Mammary epithelial cell (primary cell): ENCODE data around the gene AGAP1.

Experiments used
- CTCF ChIP-seq, 2 donors: IDR thresholded peaks in 1 of 2; conservative IDR thresholded peaks in 1 of 2; 2 replicates each; pipeline ENCODE4 v1.5.1; 2011 to 2012; ENCODE audit warnings: inconsistent platforms in 2 of 2, low read length in 2 of 2, mild to moderate bottlenecking in 2 of 2, control low read depth in 1 of 2, low read depth in 1 of 2; ENCODE audit not compliant: insufficient read depth in 1 of 2; ENCODE audit errors: extremely low read depth in 1 of 2
- EZH2 ChIP-seq: IDR thresholded peaks from 2 replicates; pipeline ENCODE4 v1.6.1; 2012; ENCODE audit warnings: low read length, inconsistent platforms, borderline replicate concordance

- TF ChIP-seq CTCF (conservative IDR thresholded peaks at IDR 0.05 in 1 of 2, IDR thresholded peaks at IDR 0.05 in 1 of 2; ENCODE audit: extremely low read depth in 1 of 2, insufficient read depth in 1 of 2, low read depth in 1 of 2, low read length in 2 of 2): no peak
- TF ChIP-seq EZH2: no peak
These were observed 685.6 kb downstream of the AGAP1 start for GRCh38 chr2:236179236-236180075.
